Measurements from ENCODE around the gene CCDC59.
"Not testable (repeated sequence)": the region's sequence is repeated elsewhere in the genome, so short reads cannot be mapped to it uniquely, and the experiment has no call there.

The CCDC59 gene

GRCh38 chr12:82358200-82359114 lies at the start of gene CCDC59, which contains the start of gene METTL25:
Gene CCDC59 (minus strand): TSS chr12:82358387. CDS start chr12:82358376, 11 bp downstream.
Gene METTL25 (plus strand): TSS chr12:82358529. CDS start chr12:82358566, 37 bp downstream.
- DNase-seq (ENCODE audit: low spot score) = peak; percentile 98

GRCh38 chr12:82407481-82407880 lies 49.3 kb upstream of the CCDC59 start:
- DNase-seq (ENCODE audit: low spot score) = no peak

GRCh38 chr12:82406651-82407050 lies 48.5 kb upstream of the CCDC59 start:
- no peak for DNase-seq (ENCODE audit: low spot score)

GRCh38 chr12:82400819-82401218 lies 42.6 kb upstream of the CCDC59 start:
- DNase-seq (ENCODE audit: low spot score) = no peak

- no peak for DNase-seq (ENCODE audit: low spot score)
Measured at GRCh38 chr12:82398879-82399278, 40.7 kb upstream of the CCDC59 start.

- DNase-seq (ENCODE audit: low spot score) = peak; percentile 63
Measured at GRCh38 chr12:82383930-82384552, 25.9 kb upstream of the CCDC59 start.

GRCh38 chr12:82378997-82379396 lies 20.8 kb upstream of the CCDC59 start:
- no peak for DNase-seq (ENCODE audit: low spot score)

GRCh38 chr12:82375201-82375600 lies 17.0 kb upstream of the CCDC59 start:
- no peak for DNase-seq (ENCODE audit: low spot score)

- DNase-seq (ENCODE audit: low spot score) = no peak
Measured at GRCh38 chr12:82366197-82366596, 8.0 kb upstream of the CCDC59 start.

GRCh38 chr12:82363990-82364389 lies 5.8 kb upstream of the CCDC59 start:
- no peak for DNase-seq (ENCODE audit: low spot score)

- DNase-seq (ENCODE audit: low spot score) = no peak
Measured at GRCh38 chr12:82361461-82361915, 3.3 kb upstream of the CCDC59 start.

- DNase-seq (ENCODE audit: low spot score) = not testable (repeated sequence)
Measured at GRCh38 chr12:82360834-82361233, 2.6 kb upstream of the CCDC59 start.

- no peak for DNase-seq (ENCODE audit: low spot score)
Measured at GRCh38 chr12:82359115-82359478, 910 bp upstream of the CCDC59 start.

- no peak for DNase-seq (ENCODE audit: low spot score)
Measured at GRCh38 chr12:82357845-82358199, 365 bp downstream of the CCDC59 start.

GRCh38 chr12:82357340-82357739 lies 847 bp downstream of the CCDC59 start:
- no peak for DNase-seq (ENCODE audit: low spot score)

- DNase-seq (ENCODE audit: low spot score) = no peak
Measured at GRCh38 chr12:82351390-82351789, 6.8 kb downstream of the CCDC59 start.

GRCh38 chr12:82350161-82350560 lies 8.0 kb downstream of the CCDC59 start:
- DNase-seq (ENCODE audit: low spot score) = no peak

- no peak for DNase-seq (ENCODE audit: low spot score)
Measured at GRCh38 chr12:82329508-82329907, 28.7 kb downstream of the CCDC59 start.

- no peak for DNase-seq (ENCODE audit: low spot score)
Measured at GRCh38 chr12:82327861-82328260, 30.3 kb downstream of the CCDC59 start.

- peak; percentile 56 for DNase-seq (ENCODE audit: low spot score)
Measured at GRCh38 chr12:82326905-82327503, 31.2 kb downstream of the CCDC59 start.

GRCh38 chr12:82325540-82326336 lies 32.4 kb downstream of the CCDC59 start:
- no peak for DNase-seq (ENCODE audit: low spot score)

GRCh38 chr12:82319276-82319675 lies 38.9 kb downstream of the CCDC59 start:
- no peak for DNase-seq (ENCODE audit: low spot score)

Data from NAMALWA (cell line).